HEK293 (cell line): Measurements from ENCODE around the gene NOC4L.

Experiments
- CTCF ChIA-PET: fragments of 350-600 bp; formaldehyde crosslinking; extraction: SDS; loops from one replicate; lab custom pipeline; 2021; ENCODE audit warnings: antibody characterized with exemption; lab: Yijun Ruan, JAX
- POLR2A ChIA-PET: fragments of 300-600 bp; formaldehyde crosslinking; extraction: SDS; loops from one replicate; lab custom pipeline; 2020; ENCODE audit warnings: antibody characterized with exemption, inconsistent platforms; lab: Yijun Ruan, JAX
- H3K27ac ChIP-seq: fragments of 200-500 bp; sonication (Bioruptor generic); 2 replicates; pipeline ENCODE4 v1.5.1; 2014; ENCODE audit warnings: low read depth, low read length, control low read depth, inconsistent platforms; ENCODE audit errors: extremely low read depth
- H3K36me3 ChIP-seq, 2 experiments: fragments of 200-500 bp in 1 of 2; sonication (Bioruptor generic) in 1 of 2; 1 replicate in 1 of 2; 2 replicates in 1 of 2; pipeline ENCODE4 v1.5.1; 2014 to 2017; ENCODE audit warnings: inconsistent platforms in 2 of 2, low read length in 2 of 2; ENCODE audit not compliant: control insufficient read depth in 2 of 2, insufficient read depth in 1 of 2
- H3K4me1 ChIP-seq: fragments of 200-500 bp; sonication (Bioruptor generic); 2 replicates; pipeline ENCODE4 v1.5.1; 2014; ENCODE audit warnings: mild to moderate bottlenecking, low read length, inconsistent platforms; ENCODE audit not compliant: control insufficient read depth, insufficient read depth
- H3K4me3 ChIP-seq: 2 replicates; pipeline ENCODE4 v1.5.1; 2011; ENCODE audit warnings: low read depth, mild to moderate bottlenecking, control low read depth, low read length, moderate library complexity
- H3K9me3 ChIP-seq: fragments of 200-500 bp; sonication (Bioruptor generic); 2 replicates; pipeline ENCODE4 v1.5.1; 2014; ENCODE audit warnings: low read depth, low read length, inconsistent platforms; ENCODE audit not compliant: control insufficient read depth, insufficient read depth
- KLF16 ChIP-seq: fragments of 450-650 bp; formaldehyde crosslinking; IDR thresholded peaks from 2 replicates; pipeline ENCODE4 v1.5.1; 2017; ENCODE audit warnings: missing biosample characterization, missing genetic modification characterization
- KLF7 ChIP-seq: fragments of 450-650 bp; formaldehyde crosslinking; IDR thresholded peaks from 2 replicates; pipeline ENCODE4 v1.5.1; 2016; ENCODE audit warnings: missing biosample characterization, missing genetic modification characterization, borderline replicate concordance
- MEIS1 ChIP-seq: sonication (generic); formaldehyde crosslinking; IDR thresholded peaks from 2 replicates; pipeline ENCODE4 v1.8.1; 2022; ENCODE audit warnings: missing genetic modification reagents, mild to moderate bottlenecking, borderline replicate concordance
- SALL2 ChIP-seq: fragments of 450-650 bp; formaldehyde crosslinking; IDR thresholded peaks from 2 replicates; pipeline ENCODE4 v1.5.0; 2017; ENCODE audit warnings: missing biosample characterization, mild to moderate bottlenecking, missing genetic modification characterization, borderline replicate concordance
- TRIM28 ChIP-seq: IDR thresholded peaks from 2 replicates; pipeline ENCODE4 v1.6.1; 2011; ENCODE audit warnings: low read length, control low read depth, borderline replicate concordance
- ZBTB10 ChIP-seq: fragments of 450-650 bp; formaldehyde crosslinking; IDR thresholded peaks from 2 replicates; pipeline ENCODE4 v1.5.1; 2016; ENCODE audit warnings: missing biosample characterization, missing genetic modification characterization
- ZBTB17 ChIP-seq: fragments of 450-650 bp; formaldehyde crosslinking; IDR thresholded peaks from 2 replicates; pipeline ENCODE4 v1.5.1; 2016; ENCODE audit warnings: missing biosample characterization, missing genetic modification characterization
- ZIC2 ChIP-seq: fragments of 450-650 bp; formaldehyde crosslinking; IDR thresholded peaks from 2 replicates; pipeline ENCODE4 v1.5.1; 2016; ENCODE audit warnings: missing biosample characterization, missing genetic modification characterization
- ZNF10 ChIP-seq: fragments of 450-650 bp; formaldehyde crosslinking; IDR thresholded peaks from 2 replicates; pipeline ENCODE4 v1.5.1; 2017; ENCODE audit warnings: missing biosample characterization, missing genetic modification characterization
- ZNF112 ChIP-seq: fragments of 450-650 bp; formaldehyde crosslinking; IDR thresholded peaks from 2 replicates; pipeline ENCODE4 v1.5.0; 2017; ENCODE audit warnings: missing biosample characterization, missing genetic modification characterization
- ZNF114 ChIP-seq: fragments of 450-650 bp; formaldehyde crosslinking; IDR thresholded peaks from 2 replicates; pipeline ENCODE4 v1.5.0; 2017; ENCODE audit warnings: missing biosample characterization, missing genetic modification characterization
- ZNF146 ChIP-seq: fragments of 450-650 bp; formaldehyde crosslinking; IDR thresholded peaks from 2 replicates; pipeline ENCODE4 v1.5.1; 2016; ENCODE audit warnings: missing biosample characterization, missing genetic modification characterization
- ZNF248 ChIP-seq: fragments of 450-650 bp; formaldehyde crosslinking; IDR thresholded peaks from 2 replicates; pipeline ENCODE4 v1.5.1; 2017; ENCODE audit warnings: missing biosample characterization, missing genetic modification characterization
- ZNF266 ChIP-seq: fragments of 450-650 bp; formaldehyde crosslinking; IDR thresholded peaks from 2 replicates; pipeline ENCODE4 v1.5.1; 2016; ENCODE audit warnings: missing biosample characterization, missing genetic modification characterization, low read depth
- ZNF302 ChIP-seq: fragments of 450-650 bp; formaldehyde crosslinking; IDR thresholded peaks from 2 replicates; pipeline ENCODE4 v1.5.1; 2016; ENCODE audit warnings: missing biosample characterization, missing genetic modification characterization, low read depth
- ZNF354C ChIP-seq: fragments of 450-650 bp; formaldehyde crosslinking; IDR thresholded peaks from 2 replicates; pipeline ENCODE4 v1.5.1; 2016; ENCODE audit warnings: missing biosample characterization, missing genetic modification characterization, low read depth, borderline replicate concordance
- ZNF555 ChIP-seq: fragments of 450-650 bp; formaldehyde crosslinking; conservative IDR thresholded peaks from 2 replicates; pipeline ENCODE4 v1.5.1; 2017; ENCODE audit warnings: missing biosample characterization, mild to moderate bottlenecking, missing genetic modification characterization, inconsistent platforms
- ZNF585B ChIP-seq: fragments of 450-650 bp; formaldehyde crosslinking; IDR thresholded peaks from 2 replicates; pipeline ENCODE4 v1.5.1; 2016; ENCODE audit warnings: missing biosample characterization, missing genetic modification characterization
- ZNF639 ChIP-seq: fragments of 450-650 bp; formaldehyde crosslinking; IDR thresholded peaks from 2 replicates; pipeline ENCODE4 v1.5.1; 2016; ENCODE audit warnings: missing biosample characterization, missing genetic modification characterization
- ZNF785 ChIP-seq: fragments of 450-650 bp; formaldehyde crosslinking; IDR thresholded peaks from 2 replicates; pipeline ENCODE4 v1.5.1; 2016; ENCODE audit warnings: missing biosample characterization, missing genetic modification characterization
- ZNF843 ChIP-seq: fragments of 450-650 bp; formaldehyde crosslinking; IDR thresholded peaks from 2 replicates; pipeline ENCODE4 v1.5.1; 2016; ENCODE audit warnings: missing biosample characterization, missing genetic modification characterization

NOC4L gene

GRCh38 chr12:132190834-132191500 is 46.7 kb downstream of the NOC4L start:
- Histone ChIP-seq H3K9me3 (no peaks in the 10 kb centered on the region), H3K4me1 (peaks cover 10% of the 10 kb centered on the region), H3K36me3 (no peaks in the 10 kb centered on the region), H3K27ac (no peak overlapping the region), H3K4me3 (no peak overlapping the region)
- TF ChIP-seq ZNF266 (tag by site-specific recombination) (no peak), ZBTB10 (tag by site-specific recombination) (no peak), ZIC2 (tag by site-specific recombination) (peak; percentile 42; the same call in 1 of the 2 replicates)
- ChIA-PET POLR2A (no interaction called here), CTCF (no interaction called here)

- ChIA-PET CTCF (no interaction called here), POLR2A (no interaction called here)
- Histone ChIP-seq H3K27ac (no peak overlapping the region), H3K4me1 (peaks cover 10% of the 10 kb centered on the region), H3K9me3 (no peaks in the 10 kb centered on the region)
- TF ChIP-seq ZNF555 (no peak), ZBTB10 (tag by site-specific recombination) (no peak), ZNF146 (tag by site-specific recombination) (no peak), ZNF785 (tag by site-specific recombination) (no peak), ZNF114 (no peak), ZNF639 (no peak), ZNF585B (tag by site-specific recombination) (no peak), SALL2 (tag by site-specific recombination) (no peak), TRIM28 (no peak), ZNF843 (tag by site-specific recombination) (no peak), ZNF302 (tag by site-specific recombination) (no peak), MEIS1 (CRISPR knock-in tag) (no peak), ZNF354C (no peak), ZNF112 (no peak), ZNF248 (tag by site-specific recombination) (no peak), KLF7 (no peak), KLF16 (no peak), ZNF10 (tag by site-specific recombination) (no peak), ZBTB17 (tag by site-specific recombination) (no peak)
- TF ChIP-seq, all 188 proteins: peak for 0
- Histone ChIP-seq H3K4me3 (no peak overlapping the region), H3K36me3 (no peaks in the 10 kb centered on the region)
These were observed 47.7 kb downstream of the NOC4L start for GRCh38 chr12:132191715-132192553.
